Stimulated activated effector memory CD8-positive, alpha-beta T cell treated with anti-CD3 and anti-CD28 coated beads, Interleukin-12 subunit alpha, Interleukin-12 subunit beta, amount 100 ng/mL, for 72 hours (primary cell): ENCODE results near the gene CDC42EP5.
A peak's percentile ranks its signal among the peaks of the same experiment; 100 is the strongest.

Experiments used
- ATAC-seq: fragments of 150-1000 bp; cut with Tn5 transposase; 2 replicates; pipeline ENCODE4 v1.10.0; 2021
- DNase-seq, 2 donors: peaks; one replicate each; pipeline ENCODE4 v3.0.0; 2021 to 2022; ENCODE audit warnings: low spot score in 2 of 2
- H3K27ac Mint-ChIP-seq: one replicate; pipeline ENCODE4 v1.8.0; 2022; ENCODE audit warnings: mild to moderate bottlenecking, mixed read lengths
- H3K36me3 Mint-ChIP-seq: one replicate; pipeline ENCODE4 v1.8.0; 2022; ENCODE audit warnings: mild to moderate bottlenecking, mixed read lengths
- H3K4me1 Mint-ChIP-seq: one replicate; pipeline ENCODE4 v1.8.0; 2022; ENCODE audit warnings: mixed read lengths
- H3K4me3 Mint-ChIP-seq: one replicate; pipeline ENCODE4 v1.8.0; 2022; ENCODE audit warnings: mild to moderate bottlenecking, mixed read lengths
- H3K9me3 Mint-ChIP-seq: one replicate; pipeline ENCODE4 v1.8.0; 2022; ENCODE audit warnings: mixed read lengths

The CDC42EP5 gene

GRCh38 chr19:54460230-54461005, 12.7 kb downstream of the CDC42EP5 start:
- Mint-ChIP-seq H3K36me3 (peaks cover 78% of the 10 kb centered on the region), H3K4me1 (peaks cover 50% of the 10 kb centered on the region), H3K27ac (peak overlapping the region; percentile 89), H3K9me3 (no peaks in the 10 kb centered on the region), H3K4me3 (no peak overlapping the region)
- DNase-seq (no peak), ATAC-seq (no peak)

- H3K4me3 Mint-ChIP-seq = peak overlapping the region; percentile 7
- H3K27ac Mint-ChIP-seq = peak overlapping the region; percentile 89
- no peak for ATAC-seq
- H3K36me3 Mint-ChIP-seq = peaks cover 87% of the 10 kb centered on the region
- DNase-seq = no peak
- H3K4me1 Mint-ChIP-seq = peaks cover 46% of the 10 kb centered on the region
- no peaks in the 10 kb centered on the region for H3K9me3 Mint-ChIP-seq
These were observed 13.5 kb downstream of the CDC42EP5 start for GRCh38 chr19:54459282-54460229.

GRCh38 chr19:54458648-54459281, 14.3 kb downstream of the CDC42EP5 start:
- Mint-ChIP-seq H3K9me3 (no peaks in the 10 kb centered on the region), H3K4me1 (peaks cover 38% of the 10 kb centered on the region), H3K4me3 (peak overlapping the region; percentile 7), H3K36me3 (peaks cover 93% of the 10 kb centered on the region), H3K27ac (peak overlapping the region; percentile 89)
- DNase-seq (no peak), ATAC-seq (no peak)

DNA sequence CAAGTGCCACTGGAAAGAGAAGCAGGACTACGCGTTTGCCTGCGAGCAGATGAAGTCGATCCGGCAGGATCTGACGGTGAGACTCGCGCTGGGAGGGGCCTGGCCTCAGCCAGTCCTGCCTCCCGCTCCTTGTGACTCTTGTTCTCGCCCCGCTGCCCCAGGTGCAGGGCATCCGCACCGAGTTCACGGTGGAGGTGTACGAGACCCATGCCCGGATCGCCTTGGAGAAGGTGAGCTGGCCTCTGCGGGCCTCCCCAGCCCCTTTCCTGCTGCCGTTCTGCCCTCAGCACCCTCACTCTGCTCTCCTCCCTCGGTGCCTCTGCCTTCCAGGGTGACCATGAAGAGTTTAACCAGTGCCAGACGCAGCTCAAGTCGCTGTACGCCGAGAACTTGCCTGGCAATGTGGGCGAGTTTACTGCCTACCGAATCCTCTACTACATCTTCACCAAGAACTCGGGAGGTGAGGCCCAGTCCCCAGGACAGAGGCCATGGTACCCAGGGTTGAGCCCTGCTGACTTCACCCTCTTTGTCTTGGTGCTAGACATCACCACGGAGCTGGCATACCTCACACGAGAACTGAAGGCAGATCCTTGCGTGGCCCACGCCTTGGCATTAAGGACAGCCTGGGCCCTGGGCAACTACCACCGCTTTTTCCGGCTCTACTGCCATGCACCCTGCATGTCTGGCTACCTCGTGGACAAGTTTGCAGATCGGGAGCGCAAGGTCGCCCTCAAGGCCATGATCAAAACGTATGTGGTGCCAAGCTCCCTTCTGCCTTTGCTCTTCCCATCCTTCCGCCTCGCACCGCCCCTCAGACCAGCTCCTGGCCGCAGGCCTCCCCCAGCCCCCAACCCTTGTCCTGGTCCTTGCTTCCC, 15.1 kb downstream of the CDC42EP5 start:
- H3K27ac Mint-ChIP-seq = peak overlapping the region; percentile 89
- H3K9me3 Mint-ChIP-seq = no peaks in the 10 kb centered on the region
- H3K36me3 Mint-ChIP-seq = peaks cover 96% of the 10 kb centered on the region
- ATAC-seq (no peak), DNase-seq (no peak)
- no peak overlapping the region for H3K4me3 Mint-ChIP-seq
- H3K4me1 Mint-ChIP-seq = peaks cover 39% of the 10 kb centered on the region

DNA sequence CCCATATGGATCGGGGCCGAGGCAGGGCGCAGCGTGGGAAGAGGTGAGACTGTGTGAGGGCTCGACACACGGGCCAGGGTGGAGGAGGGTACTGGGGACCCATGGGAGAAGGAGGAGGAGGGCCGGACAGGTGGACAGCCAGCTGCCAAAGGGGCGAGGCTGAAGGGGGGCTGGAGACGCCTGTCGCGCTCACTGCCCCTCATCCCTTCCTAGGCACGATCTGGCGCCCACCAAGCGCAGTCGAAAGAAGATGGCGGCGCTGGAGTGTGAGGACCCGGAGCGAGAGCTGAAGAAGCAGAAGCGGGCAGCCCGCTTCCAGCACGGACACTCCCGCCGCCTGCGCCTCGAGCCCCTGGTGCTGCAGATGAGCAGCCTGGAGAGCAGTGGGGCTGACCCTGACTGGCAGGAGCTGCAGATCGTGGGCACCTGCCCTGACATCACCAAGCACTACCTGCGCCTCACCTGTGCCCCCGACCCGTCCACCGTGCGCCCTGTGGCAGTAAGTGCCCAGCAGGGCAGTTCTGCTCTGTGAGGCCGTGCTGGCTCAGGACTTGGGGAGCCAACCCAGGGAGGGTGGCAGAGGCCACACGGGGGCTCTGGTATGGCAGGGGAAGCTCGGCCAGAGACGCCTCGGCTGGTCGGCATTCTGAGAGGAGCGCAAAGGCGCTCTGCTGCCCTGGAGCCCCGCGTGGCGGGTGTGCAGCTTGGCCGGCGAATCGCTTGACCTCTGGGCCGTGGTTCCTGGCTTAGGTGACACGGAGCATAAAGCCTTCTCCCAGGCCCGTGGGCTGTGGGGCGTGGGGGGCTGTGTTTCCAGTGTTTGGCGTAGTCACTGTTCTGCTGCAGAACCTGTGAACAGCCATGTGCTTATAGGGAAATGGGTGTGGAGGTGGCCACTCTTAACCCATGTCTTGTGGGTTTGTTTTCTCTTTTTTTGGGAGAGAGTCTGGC, 16.4 kb downstream of the CDC42EP5 start:
- DNase-seq (no peak), ATAC-seq (no peak)
- H3K9me3 Mint-ChIP-seq = no peaks in the 10 kb centered on the region
- H3K4me3 Mint-ChIP-seq = no peak overlapping the region
- H3K36me3 Mint-ChIP-seq = peaks cover 97% of the 10 kb centered on the region
- H3K4me1 Mint-ChIP-seq = peaks cover 36% of the 10 kb centered on the region
- no peak overlapping the region for H3K27ac Mint-ChIP-seq

GRCh38 chr19:54455786-54456422, 17.2 kb downstream of the CDC42EP5 start:
- H3K36me3 Mint-ChIP-seq = peaks cover 97% of the 10 kb centered on the region
- H3K9me3 Mint-ChIP-seq = no peaks in the 10 kb centered on the region
- no peak overlapping the region for H3K27ac Mint-ChIP-seq
- no peak for ATAC-seq
- H3K4me1 Mint-ChIP-seq = peaks cover 35% of the 10 kb centered on the region
- H3K4me3 Mint-ChIP-seq = no peak overlapping the region
- DNase-seq = no peak

GRCh38 chr19:54454781-54455675, 18.1 kb downstream of the CDC42EP5 start:
- ATAC-seq (no peak), DNase-seq (no peak)
- Mint-ChIP-seq H3K36me3 (peaks cover 100% of the 10 kb centered on the region), H3K27ac (no peak overlapping the region), H3K4me3 (no peak overlapping the region), H3K4me1 (peaks cover 43% of the 10 kb centered on the region), H3K9me3 (no peaks in the 10 kb centered on the region)

GRCh38 chr19:54453921-54454780, 18.9 kb downstream of the CDC42EP5 start:
- peaks cover 100% of the 10 kb centered on the region for H3K36me3 Mint-ChIP-seq
- DNase-seq = no peak
- H3K27ac Mint-ChIP-seq = peak overlapping the region; percentile 71
- no peak for ATAC-seq
- no peak overlapping the region for H3K4me3 Mint-ChIP-seq
- H3K9me3 Mint-ChIP-seq = no peaks in the 10 kb centered on the region
- H3K4me1 Mint-ChIP-seq = peaks cover 38% of the 10 kb centered on the region

- no peak overlapping the region for H3K4me3 Mint-ChIP-seq
These were observed 20.5 kb downstream of the CDC42EP5 start for GRCh38 chr19:54452626-54453025.

DNA sequence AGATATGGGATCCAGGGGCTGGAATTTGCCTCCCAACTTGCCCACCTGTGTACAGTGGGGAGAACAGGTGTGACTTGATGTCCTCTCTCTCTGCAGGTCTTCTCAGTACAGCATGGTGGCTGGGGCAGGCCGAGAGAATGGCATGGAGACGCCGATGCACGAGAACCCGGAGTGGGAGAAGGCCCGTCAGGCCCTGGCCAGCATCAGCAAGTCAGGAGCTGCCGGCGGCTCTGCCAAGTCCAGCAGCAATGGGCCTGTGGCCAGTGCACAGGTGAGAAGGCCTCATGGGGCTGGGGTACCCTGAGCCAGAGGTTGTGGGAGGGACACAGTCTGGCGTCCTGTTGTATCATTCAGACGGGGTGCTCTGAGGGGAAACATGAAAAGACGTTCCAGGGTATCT, 21.1 kb downstream of the CDC42EP5 start:
- H3K36me3 Mint-ChIP-seq = peaks cover 92% of the 10 kb centered on the region
- peaks cover 36% of the 10 kb centered on the region for H3K4me1 Mint-ChIP-seq
- peak overlapping the region; percentile 98 for H3K27ac Mint-ChIP-seq
- H3K4me3 Mint-ChIP-seq = no peak overlapping the region
- no peaks in the 10 kb centered on the region for H3K9me3 Mint-ChIP-seq
- ATAC-seq (no peak), DNase-seq (no peak)

More at GRCh38 chr19:54452626-54453025, 20.5 kb downstream of the CDC42EP5 start:
- Mint-ChIP-seq H3K27ac (peak overlapping the region; percentile 71), H3K4me1 (peaks cover 33% of the 10 kb centered on the region), H3K36me3 (peaks cover 98% of the 10 kb centered on the region), H3K9me3 (no peaks in the 10 kb centered on the region)
- no peak for ATAC-seq
- DNase-seq = no peak

- Mint-ChIP-seq H3K4me1 (peaks cover 39% of the 10 kb centered on the region), H3K9me3 (no peaks in the 10 kb centered on the region), H3K27ac (peak overlapping the region; percentile 98), H3K4me3 (peak overlapping the region; percentile 98), H3K36me3 (peaks cover 86% of the 10 kb centered on the region)
- ATAC-seq (no peak), DNase-seq (no peak)
These were observed 21.7 kb downstream of the CDC42EP5 start for GRCh38 chr19:54451331-54451871.

DNA sequence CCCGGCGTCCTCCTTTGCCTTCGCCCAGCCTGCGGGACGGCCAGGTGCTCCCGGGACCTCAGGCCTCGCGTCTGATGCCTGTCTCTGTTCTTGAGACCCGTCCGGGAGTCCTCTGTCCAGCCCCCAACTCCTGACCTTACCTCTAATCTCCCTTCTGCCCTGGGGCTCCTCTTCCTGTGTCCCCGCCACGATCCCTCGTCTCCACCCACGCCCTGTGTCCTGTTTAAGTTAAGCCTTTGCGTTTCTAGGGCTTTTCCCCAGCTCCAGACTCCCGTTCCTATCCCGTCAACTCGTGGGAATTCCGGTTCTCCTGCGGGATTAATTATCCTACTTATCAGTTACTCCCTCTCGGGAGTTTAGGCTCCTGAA, 23.4 kb downstream of the CDC42EP5 start:
- no peak for ATAC-seq
- peak overlapping the region; percentile 98 for H3K27ac Mint-ChIP-seq
- peaks cover 39% of the 10 kb centered on the region for H3K4me1 Mint-ChIP-seq
- H3K9me3 Mint-ChIP-seq = no peaks in the 10 kb centered on the region
- H3K36me3 Mint-ChIP-seq = peaks cover 84% of the 10 kb centered on the region
- peak overlapping the region; percentile 98 for H3K4me3 Mint-ChIP-seq
- no peak for DNase-seq
